ENCODE measurements around the gene MRPS22. TPM values are rescaled to one million over a fixed set of nuclear protein-coding genes. Genes with fewer than 3 reads are reported as not detected.

MRPS22 gene
- total and polyA plus RNA-seq, 9 of the 15 experiments (the other 6 are each of a cell fraction or from before 2014, with no cell fraction given): 148 to 397 (median 229) TPM

GRCh38 chr3:139326131-139326530, 17.7 kb upstream of the MRPS22 start:
- Histone ChIP-seq H3K4me1 (replicated peaks in 1 of 2; ENCODE audit: control insufficient read depth in 2 of 2, insufficient read depth in 2 of 2, low read length in 2 of 2) (peaks cover 15 to 29% of the 10 kb centered on the region in 2 experiments; a peak in 4 of 5 replicates), H3K27me3 (ENCODE audit: control insufficient read depth in 2 of 2, insufficient read depth in 2 of 2, low read length in 2 of 2) (no peaks in the 10 kb centered on the region), H2AFZ (ENCODE audit: low read depth, low read length) (no peak overlapping the region), H3K9me1 (ENCODE audit: control insufficient read depth, insufficient read depth, low read length) (no peaks in the 10 kb centered on the region), H3K36me3 (ENCODE audit: control insufficient read depth, insufficient read depth, low read length) (no peaks in the 10 kb centered on the region; the same call in 2 of the 3 replicates), H3K9me3 (replicated peaks; ENCODE audit: control insufficient read depth, insufficient read depth, low read depth, low read length) (no peaks in the 10 kb centered on the region), H3K4me2 (ENCODE audit: insufficient read depth, low read length) (no peak overlapping the region), H4K20me1 (replicated peaks; ENCODE audit: control insufficient read depth, insufficient read depth, low read length) (no peaks in the 10 kb centered on the region), H3K4me3 (no peak overlapping the region), H3K79me2 (ENCODE audit: control insufficient read depth, insufficient read depth, low read length) (no peaks in the 10 kb centered on the region), H3K27ac (ENCODE audit: extremely low read depth, low read depth, low read length) (no peak overlapping the region), H3K9ac (ENCODE audit: insufficient read depth in 1 of 2, low read depth in 2 of 2, low read length in 2 of 2) (no peak overlapping the region)
- ATAC-seq: no peak
- BruUV-seq (replicated peaks): no TSS peak
- FAIRE-seq: no peak
- no peak for DNase-seq (ENCODE audit: extremely low read depth in 1 of 4, low spot score in 3 of 4)
- intact Hi-C loops (cut with micrococcal nuclease) (loop anchor here (5.0 to 10.0 kb wide), 3 partner anchors 101 to 389 kb away; no protein-coding TSS in a partner anchor), in situ Hi-C loops (cut with MboI) (no loop called here)
- WGBS (ENCODE audit: insufficient coverage, low coverage, missing lambda C conversion rate): 73% methylated on average over 4 of the region's 5 CpGs
- CTCF ChIA-PET (ENCODE audit: low intra/inter-chr PET ratio): no interaction called here
- POLR2A ChIA-PET: interaction anchor here (0.6 to 1.4 kb wide), 2 partner anchors 10 to 104 kb away, joined by 4 to 5 read pairs; no protein-coding TSS in a partner anchor
- TF ChIP-seq ZNF785 (CRISPR knock-in tag; IDR thresholded peaks at IDR 0.05): no peak
- 0 out of 2 replicates have a peak, but pooled peaks have one; percentile 1 for TF ChIP-seq SPI1 (IDR thresholded peaks at IDR 0.05; ENCODE audit: borderline replicate concordance, low read depth, low read length)

- no peak overlapping the region for H3K27ac ChIP-seq (ENCODE audit: extremely low read depth, low read depth, low read length)
- no peaks in the 10 kb centered on the region for H3K9me3 ChIP-seq (replicated peaks; ENCODE audit: control insufficient read depth, insufficient read depth, low read depth, low read length)
- 0 out of 4 replicates have a peak overlapping the region, but pooled peaks of 1 of the 2 experiments have one; percentile 29 for H3K9ac ChIP-seq (ENCODE audit: insufficient read depth in 1 of 2, low read depth in 2 of 2, low read length in 2 of 2)
- H3K9me1 ChIP-seq (ENCODE audit: control insufficient read depth, insufficient read depth, low read length): no peaks in the 10 kb centered on the region
- CTCF ChIA-PET (ENCODE audit: low intra/inter-chr PET ratio): no interaction called here
- peaks cover 11 to 29% of the 10 kb centered on the region in 2 experiments; a peak in 4 of 5 replicates for H3K4me1 ChIP-seq (replicated peaks in 1 of 2; ENCODE audit: control insufficient read depth in 2 of 2, insufficient read depth in 2 of 2, low read length in 2 of 2)
- H2AFZ ChIP-seq (ENCODE audit: low read depth, low read length): peak overlapping the region; percentile 52; the same call in 1 of the 2 replicates
- POLR2A ChIA-PET: interaction anchor here (0.6 to 1.4 kb wide), 3 partner anchors 11 to 66 kb away, joined by 3 to 5 read pairs (median 3); no protein-coding TSS in a partner anchor
- no peak overlapping the region for H3K4me2 ChIP-seq (ENCODE audit: insufficient read depth, low read length)
- no peak for TF ChIP-seq FUS (optimal IDR thresholded peaks at IDR 0.05; ENCODE audit: low read depth, low read length)
- TF ChIP-seq MAX (CRISPR knock-in tag; IDR thresholded peaks at IDR 0.05): no peak
- TF ChIP-seq, protein P1, sequence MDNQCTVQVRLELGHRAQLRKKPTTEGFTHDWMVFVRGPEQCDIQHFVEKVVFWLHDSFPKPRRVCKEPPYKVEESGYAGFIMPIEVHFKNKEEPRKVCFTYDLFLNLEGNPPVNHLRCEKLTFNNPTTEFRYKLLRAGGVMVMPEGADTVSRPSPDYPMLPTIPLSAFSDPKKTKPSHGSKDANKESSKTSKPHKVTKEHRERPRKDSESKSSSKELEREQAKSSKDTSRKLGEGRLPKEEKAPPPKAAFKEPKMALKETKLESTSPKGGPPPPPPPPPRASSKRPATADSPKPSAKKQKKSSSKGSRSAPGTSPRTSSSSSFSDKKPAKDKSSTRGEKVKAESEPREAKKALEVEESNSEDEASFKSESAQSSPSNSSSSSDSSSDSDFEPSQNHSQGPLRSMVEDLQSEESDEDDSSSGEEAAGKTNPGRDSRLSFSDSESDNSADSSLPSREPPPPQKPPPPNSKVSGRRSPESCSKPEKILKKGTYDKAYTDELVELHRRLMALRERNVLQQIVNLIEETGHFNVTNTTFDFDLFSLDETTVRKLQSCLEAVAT (IDR thresholded peaks at IDR 0.05): no peak
- TF ChIP-seq IRF2 (CRISPR knock-in tag; IDR thresholded peaks at IDR 0.05): no peak
- TF ChIP-seq NR2C1 (IDR thresholded peaks at IDR 0.05): no peak
- TF ChIP-seq NR2C1 (tag; IDR thresholded peaks at IDR 0.05): no peak
- TF ChIP-seq, protein P2, sequence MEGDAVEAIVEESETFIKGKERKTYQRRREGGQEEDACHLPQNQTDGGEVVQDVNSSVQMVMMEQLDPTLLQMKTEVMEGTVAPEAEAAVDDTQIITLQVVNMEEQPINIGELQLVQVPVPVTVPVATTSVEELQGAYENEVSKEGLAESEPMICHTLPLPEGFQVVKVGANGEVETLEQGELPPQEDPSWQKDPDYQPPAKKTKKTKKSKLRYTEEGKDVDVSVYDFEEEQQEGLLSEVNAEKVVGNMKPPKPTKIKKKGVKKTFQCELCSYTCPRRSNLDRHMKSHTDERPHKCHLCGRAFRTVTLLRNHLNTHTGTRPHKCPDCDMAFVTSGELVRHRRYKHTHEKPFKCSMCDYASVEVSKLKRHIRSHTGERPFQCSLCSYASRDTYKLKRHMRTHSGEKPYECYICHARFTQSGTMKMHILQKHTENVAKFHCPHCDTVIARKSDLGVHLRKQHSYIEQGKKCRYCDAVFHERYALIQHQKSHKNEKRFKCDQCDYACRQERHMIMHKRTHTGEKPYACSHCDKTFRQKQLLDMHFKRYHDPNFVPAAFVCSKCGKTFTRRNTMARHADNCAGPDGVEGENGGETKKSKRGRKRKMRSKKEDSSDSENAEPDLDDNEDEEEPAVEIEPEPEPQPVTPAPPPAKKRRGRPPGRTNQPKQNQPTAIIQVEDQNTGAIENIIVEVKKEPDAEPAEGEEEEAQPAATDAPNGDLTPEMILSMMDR (IDR thresholded peaks at IDR 0.05 in 2 of 3, conservative IDR thresholded peaks at IDR 0.05 in 1 of 3; ENCODE audit: insufficient read depth in 2 of 3, low read depth in 1 of 3, low read length in 3 of 3): peak in 1 of 3 experiments; percentile 12; a peak in 1 of 6 replicates
- no peak for TF ChIP-seq ZNF785 (CRISPR knock-in tag; IDR thresholded peaks at IDR 0.05)
- TF ChIP-seq RAD21 (CRISPR knock-in tag; conservative IDR thresholded peaks at IDR 0.05 in 1 of 2, IDR thresholded peaks at IDR 0.05 in 1 of 2): peak in 1 of 2 experiments; percentile 21; a peak in 1 of 4 replicates
- no peak for TF ChIP-seq FOXJ3 (CRISPR knock-in tag; IDR thresholded peaks at IDR 0.05)
- intact Hi-C loops (cut with micrococcal nuclease): loop anchor here (5.0 to 10.0 kb wide), 3 partner anchors 102 to 389 kb away; no protein-coding TSS in a partner anchor
- no peaks in the 10 kb centered on the region; the same call in 2 of the 3 replicates for H3K36me3 ChIP-seq (ENCODE audit: control insufficient read depth, insufficient read depth, low read length)
- DNase-seq (ENCODE audit: extremely low read depth in 1 of 4, low spot score in 3 of 4): no peak
- no peak for FAIRE-seq
- no peaks in the 10 kb centered on the region for H3K27me3 ChIP-seq (ENCODE audit: control insufficient read depth in 2 of 2, insufficient read depth in 2 of 2, low read length in 2 of 2)
- H4K20me1 ChIP-seq (replicated peaks; ENCODE audit: control insufficient read depth, insufficient read depth, low read length): no peaks in the 10 kb centered on the region
- BruUV-seq (replicated peaks): no TSS peak
- no peaks in the 10 kb centered on the region for H3K79me2 ChIP-seq (ENCODE audit: control insufficient read depth, insufficient read depth, low read length)
- in situ Hi-C loops (cut with MboI): no loop called here
- 83% methylated on average over 4 of the region's 4 CpGs for WGBS (ENCODE audit: insufficient coverage, low coverage, missing lambda C conversion rate)
- no peak overlapping the region for H3K4me3 ChIP-seq
- no peak for ATAC-seq
Observed at GRCh38 chr3:139326707-139327106, 17.1 kb upstream of the MRPS22 start.
